H1 (cell line): ENCODE data around the gene TWF2. TPM values are rescaled to one million over a fixed set of nuclear protein-coding genes. Genes with fewer than 3 reads are reported as not detected.

Experiments
- ATF2 ChIP-seq: IDR thresholded peaks from 2 replicates; pipeline ENCODE4 v1.6.1; 2012; ENCODE audit warnings: low read length, inconsistent platforms
- CHD2 ChIP-seq: IDR thresholded peaks from 2 replicates; pipeline ENCODE4 v1.6.1; 2012; ENCODE audit warnings: low read length, improper control_type of control experiment
- CHD7 ChIP-seq: fragments of 300-600 bp; sonication (generic); IDR thresholded peaks from 2 replicates; pipeline ENCODE4 v1.7.1; 2012; ENCODE audit warnings: low read length, moderate library complexity, mild to moderate bottlenecking, inconsistent platforms; ENCODE audit not compliant: insufficient replicate concordance
- E2F6 ChIP-seq: IDR thresholded peaks from 2 replicates; pipeline ENCODE4 v1.6.1; 2012; ENCODE audit warnings: inconsistent platforms
- KDM1A ChIP-seq: fragments of 200-600, 300-600 bp; sonication (generic); IDR thresholded peaks from 2 replicates; pipeline ENCODE4 v1.7.1; 2016; ENCODE audit warnings: mild to moderate bottlenecking, low read length, borderline replicate concordance
- KDM5A ChIP-seq: fragments of 200-600 bp; IDR thresholded peaks from 2 replicates; pipeline ENCODE4 v1.7.1; 2012; ENCODE audit warnings: mild to moderate bottlenecking, low read length, inconsistent platforms, mixed read lengths
- MAFK ChIP-seq: IDR thresholded peaks from 2 replicates; pipeline ENCODE4 v1.6.1; 2012; ENCODE audit warnings: low read depth, mild to moderate bottlenecking, improper control_type of control experiment, low read length
- NANOG ChIP-seq: IDR thresholded peaks from 2 replicates; pipeline ENCODE4 v1.6.1; 2011; ENCODE audit warnings: low read length, low read depth, mild to moderate bottlenecking, inconsistent platforms; ENCODE audit not compliant: insufficient read depth, poor library complexity, severe bottlenecking
- TBP ChIP-seq: IDR thresholded peaks from 2 replicates; pipeline ENCODE4 v1.6.1; 2011; ENCODE audit warnings: low read depth, low read length, improper control_type of control experiment
- TCF12 ChIP-seq: IDR thresholded peaks from 2 replicates; pipeline ENCODE4 v1.6.1; 2011; ENCODE audit warnings: low read depth, mild to moderate bottlenecking, low read length
- polyA plus RNA-seq, 7 experiments: library from polyadenylated mRNA; depleted of rRNA in 3 of 7; stranded (reverse) in 5 of 7; unstranded in 2 of 7; fragments of >200 nt in 5 of 7; fragments of 200-250 nt in 2 of 7; gene quantifications; 1 replicate in 5 of 7; 2 replicates in 1 of 7; 4 replicates in 1 of 7; pipeline versions ENCODE4 v1.2.1 to v1.2.3, GENCODE V29; 2011 to 2013; ENCODE audit warnings: missing spikeins in 2 of 7, mixed read lengths in 2 of 7
- total RNA-seq: library from RNA; stranded (reverse); fragmentation: NEBNext Ultra II Directional; extraction: Animal tissue kit (Norgen Biotek cat#: 25700); gene quantifications from 2 replicates; pipeline ENCODE4 v1.2.1, GENCODE V29; 2021

Gene TWF2
- total and polyA plus RNA-seq, 2 of the 8 experiments (the other 6 are each of a cell fraction or from before 2014, with no cell fraction given), result 65.2 to 90.4 TPM

- TF ChIP-seq CHD7, result no peak
- TF ChIP-seq MAFK, result no peak
- no peak for TF ChIP-seq KDM1A
- no peak for TF ChIP-seq TBP
- TF ChIP-seq TCF12, result no peak
- TF ChIP-seq CHD2, result no peak
- no peak for TF ChIP-seq ATF2
- no peak for TF ChIP-seq E2F6
- no peak for TF ChIP-seq NANOG
- TF ChIP-seq KDM5A, result no peak
Measured at GRCh38 chr3:52228266-52228665, 10.7 kb downstream of the TWF2 start (continued).
